NCI-H1930 (cell line): ENCODE results near the gene GDPD5.

Experiments used
- DNase-seq, 2 experiments: peaks; one replicate each; lab custom pipeline; 2025; lab: John Stamatoyannopoulos, UW

Gene GDPD5

GRCh38 chr11:75510004-75510722 lies 15.6 kb downstream of the GDPD5 start:
- DNase-seq, result no peak

GRCh38 chr11:75509020-75509720 lies 16.6 kb downstream of the GDPD5 start:
- DNase-seq, result no peak

GRCh38 chr11:75508051-75508561 lies 17.6 kb downstream of the GDPD5 start:
- DNase-seq, result no peak

GRCh38 chr11:75507571-75507970 lies 18.2 kb downstream of the GDPD5 start:
- no peak for DNase-seq

- no peak for DNase-seq
These were observed 18.9 kb downstream of the GDPD5 start for GRCh38 chr11:75506827-75507226.

- no peak for DNase-seq
These were observed 19.6 kb downstream of the GDPD5 start for GRCh38 chr11:75505916-75506692.

- no peak for DNase-seq
These were observed 21.2 kb downstream of the GDPD5 start for GRCh38 chr11:75504501-75504900.

- DNase-seq, result no peak
These were observed 22.1 kb downstream of the GDPD5 start for GRCh38 chr11:75503531-75504099.

GRCh38 chr11:75502138-75502537 lies 23.6 kb downstream of the GDPD5 start:
- DNase-seq, result no peak

- DNase-seq, result no peak
These were observed 25.0 kb downstream of the GDPD5 start for GRCh38 chr11:75500742-75501141.

GRCh38 chr11:75499423-75500190 lies 26.1 kb downstream of the GDPD5 start:
- no peak for DNase-seq

- no peak for DNase-seq
These were observed 27.0 kb downstream of the GDPD5 start for GRCh38 chr11:75498556-75499255.

- no peak for DNase-seq
These were observed 27.8 kb downstream of the GDPD5 start for GRCh38 chr11:75497788-75498409.

GRCh38 chr11:75496305-75496752 lies 29.4 kb downstream of the GDPD5 start:
- DNase-seq, result no peak

GRCh38 chr11:75495749-75496304 lies 29.9 kb downstream of the GDPD5 start:
- DNase-seq, result no peak

- DNase-seq, result no peak
These were observed 32.1 kb downstream of the GDPD5 start for GRCh38 chr11:75493626-75494025.

- DNase-seq, result no peak
These were observed 33.4 kb downstream of the GDPD5 start for GRCh38 chr11:75492181-75492820.

GRCh38 chr11:75491465-75491864 lies 34.3 kb downstream of the GDPD5 start:
- no peak for DNase-seq
